Memory B cell (primary cell): Measurements from ENCODE around the gene AGTRAP.

Experiments used
- ATAC-seq: fragments of 150-1000 bp; cut with Tn5 transposase; 2 replicates; pipeline ENCODE4 v1.10.0; 2021; ENCODE audit warnings: low read depth, mild to moderate bottlenecking, moderate library complexity
- DNase-seq, 2 donors: peaks; one replicate each; pipeline ENCODE4 v3.0.0; 2022; ENCODE audit warnings: low spot score in 2 of 2
- H3K27ac Mint-ChIP-seq: one replicate; pipeline ENCODE4 v1.8.0; 2022; ENCODE audit warnings: mild to moderate bottlenecking, moderate library complexity, mixed read lengths
- H3K27me3 Mint-ChIP-seq: one replicate; pipeline ENCODE4 v1.8.0; 2022; ENCODE audit warnings: mixed read lengths
- H3K36me3 Mint-ChIP-seq: one replicate; pipeline ENCODE4 v1.8.0; 2022; ENCODE audit warnings: mild to moderate bottlenecking, mixed read lengths
- H3K4me1 Mint-ChIP-seq: one replicate; pipeline ENCODE4 v1.8.0; 2022; ENCODE audit warnings: mixed read lengths
- H3K4me3 Mint-ChIP-seq: one replicate; pipeline ENCODE4 v1.8.0; 2022; ENCODE audit warnings: mild to moderate bottlenecking, moderate library complexity, mixed read lengths
- H3K9me3 Mint-ChIP-seq: one replicate; pipeline ENCODE4 v1.8.0; 2022; ENCODE audit warnings: mixed read lengths

AGTRAP gene

DNA sequence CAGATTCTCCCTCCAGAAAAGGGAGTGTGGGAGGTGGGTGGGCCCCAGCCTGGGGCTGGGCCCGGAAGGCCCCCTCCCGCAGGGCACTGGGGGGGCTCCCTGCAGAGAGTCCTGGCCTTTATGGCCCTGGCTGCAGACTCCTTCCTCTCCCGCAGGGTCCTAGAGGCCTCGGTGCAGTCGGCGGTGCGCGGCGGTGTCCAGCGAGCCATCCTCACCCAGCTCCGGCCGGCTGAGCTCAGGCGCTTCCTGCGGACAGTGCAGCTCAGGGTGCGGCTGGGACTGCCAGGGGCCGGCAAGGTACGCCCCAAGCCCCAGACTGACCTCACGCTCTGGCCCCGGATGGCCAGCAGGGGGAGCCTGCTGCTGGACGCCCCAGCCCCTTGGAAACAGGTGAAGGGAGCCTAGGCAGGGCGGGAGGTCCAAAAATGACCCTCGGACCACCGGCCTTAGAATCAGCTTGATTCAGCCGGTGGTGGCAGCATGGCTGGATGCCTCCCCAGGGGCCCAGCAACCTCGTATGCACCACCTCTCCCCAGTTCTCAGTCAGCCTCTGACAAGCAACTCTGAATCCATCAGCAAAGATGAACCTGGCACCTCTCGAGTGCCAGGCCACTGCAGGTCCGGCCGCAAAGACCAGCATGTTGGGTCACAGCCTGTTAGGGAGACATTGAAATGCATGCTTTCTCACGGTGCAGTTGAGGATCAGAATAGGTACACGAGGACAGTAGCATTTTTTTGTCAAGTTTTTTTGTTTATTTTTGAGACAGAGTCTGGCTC lies 49.2 kb downstream of the AGTRAP start:
- ATAC-seq (peak; percentile 73), DNase-seq (peak; percentile 36 to 60)

DNA sequence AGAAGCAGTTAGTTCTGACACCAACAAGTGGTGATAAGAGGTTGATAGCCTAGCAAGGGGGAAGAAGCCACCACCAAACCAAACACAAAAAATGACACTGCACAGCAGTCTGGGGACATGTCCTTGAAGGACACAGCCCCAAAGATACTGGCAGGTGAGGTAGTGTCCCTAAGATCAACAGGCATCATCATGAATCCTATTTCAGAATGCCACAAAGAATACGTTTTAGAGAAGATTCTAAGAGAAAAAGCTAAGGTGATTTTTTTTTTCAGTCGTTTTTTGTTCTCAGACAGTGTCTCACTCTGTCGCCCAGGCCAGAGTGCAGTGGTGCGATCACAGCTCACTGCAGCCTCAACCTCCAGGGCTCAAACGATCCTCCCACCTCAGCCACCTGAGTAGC lies 50.2 kb downstream of the AGTRAP start:
- Mint-ChIP-seq H3K27me3 (no peaks in the 10 kb centered on the region), H3K4me1 (peaks cover 3% of the 10 kb centered on the region), H3K36me3 (no peaks in the 10 kb centered on the region), H3K27ac (no peak overlapping the region), H3K9me3 (no peaks in the 10 kb centered on the region), H3K4me3 (no peak overlapping the region)
- ATAC-seq (no peak), DNase-seq (no peak)

More for the DNA sequence above, 49.2 kb downstream of the AGTRAP start:
- H3K9me3 Mint-ChIP-seq, result no peaks in the 10 kb centered on the region
- H3K27me3 Mint-ChIP-seq, result peaks cover 1% of the 10 kb centered on the region
- H3K36me3 Mint-ChIP-seq, result no peaks in the 10 kb centered on the region
- H3K4me1 Mint-ChIP-seq, result peaks cover 3% of the 10 kb centered on the region
- H3K4me3 Mint-ChIP-seq, result peak overlapping the region; percentile 57
- no peak overlapping the region for H3K27ac Mint-ChIP-seq

DNA sequence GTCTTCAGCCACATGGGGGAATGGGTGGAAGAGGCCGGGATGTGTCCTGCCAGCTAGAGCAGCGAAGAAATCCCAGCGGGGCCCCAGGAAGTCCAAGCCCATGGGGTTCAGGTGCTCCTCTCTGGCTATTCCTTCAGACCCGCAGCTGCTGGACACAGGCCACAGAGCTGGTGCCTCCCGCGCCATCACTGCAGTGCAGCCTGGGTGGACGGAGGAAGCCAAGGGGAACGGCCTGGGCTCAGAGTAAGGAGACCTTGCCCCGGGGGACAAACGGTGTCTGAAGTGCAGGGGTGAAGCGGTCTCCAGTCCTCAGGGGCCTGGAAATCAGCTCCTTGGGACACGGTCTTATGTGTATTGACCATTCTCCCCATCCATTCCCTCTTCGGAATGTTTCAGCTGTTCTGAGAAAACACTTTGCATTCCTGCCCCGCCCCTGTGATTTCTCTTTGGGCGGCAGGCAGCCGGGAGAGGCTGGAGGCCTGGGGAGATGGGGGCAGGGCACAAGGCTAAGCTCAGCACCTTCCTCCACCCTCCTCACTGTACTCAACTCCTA lies 51.4 kb downstream of the AGTRAP start:
- H3K27me3 Mint-ChIP-seq, result no peaks in the 10 kb centered on the region
- no peaks in the 10 kb centered on the region for H3K9me3 Mint-ChIP-seq
- H3K27ac Mint-ChIP-seq, result no peak overlapping the region
- DNase-seq, result no peak
- no peak for ATAC-seq
- H3K4me1 Mint-ChIP-seq, result peaks cover 10% of the 10 kb centered on the region
- H3K4me3 Mint-ChIP-seq, result no peak overlapping the region
- peaks cover 9% of the 10 kb centered on the region for H3K36me3 Mint-ChIP-seq

DNA sequence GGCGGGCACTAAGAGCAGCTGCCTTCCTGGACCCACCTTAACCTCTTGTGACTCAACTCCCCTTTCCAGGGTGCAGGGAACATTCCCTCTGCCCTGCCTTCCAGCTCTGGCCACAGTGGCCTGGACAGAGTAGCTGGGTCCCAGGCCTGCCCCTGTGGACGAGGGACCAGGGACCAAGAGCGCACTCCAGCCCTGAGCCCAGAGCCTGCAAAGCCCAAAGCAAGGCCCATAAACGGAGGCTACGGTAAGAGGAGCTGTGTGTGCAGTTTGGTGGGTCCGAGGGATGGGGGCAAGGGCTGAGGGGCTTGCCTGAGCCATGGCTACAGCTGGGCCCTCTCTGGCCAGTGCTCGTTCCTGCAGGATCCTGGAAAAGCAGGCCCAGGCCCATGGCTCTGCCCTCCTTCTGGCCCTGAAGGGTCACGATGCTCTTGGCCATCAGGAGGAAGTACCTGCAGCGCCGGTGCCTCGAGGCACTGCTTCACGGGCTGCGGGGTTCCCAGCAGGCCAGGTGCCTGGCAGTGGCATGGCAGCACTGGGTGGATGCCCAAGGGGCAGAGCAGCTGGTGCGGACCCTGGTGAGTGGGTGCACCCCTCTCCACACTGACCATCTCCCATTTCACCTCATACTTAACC lies 52.0 kb downstream of the AGTRAP start:
- Mint-ChIP-seq H3K4me3 (no peak overlapping the region), H3K36me3 (peaks cover 9% of the 10 kb centered on the region), H3K27ac (no peak overlapping the region)

DNA sequence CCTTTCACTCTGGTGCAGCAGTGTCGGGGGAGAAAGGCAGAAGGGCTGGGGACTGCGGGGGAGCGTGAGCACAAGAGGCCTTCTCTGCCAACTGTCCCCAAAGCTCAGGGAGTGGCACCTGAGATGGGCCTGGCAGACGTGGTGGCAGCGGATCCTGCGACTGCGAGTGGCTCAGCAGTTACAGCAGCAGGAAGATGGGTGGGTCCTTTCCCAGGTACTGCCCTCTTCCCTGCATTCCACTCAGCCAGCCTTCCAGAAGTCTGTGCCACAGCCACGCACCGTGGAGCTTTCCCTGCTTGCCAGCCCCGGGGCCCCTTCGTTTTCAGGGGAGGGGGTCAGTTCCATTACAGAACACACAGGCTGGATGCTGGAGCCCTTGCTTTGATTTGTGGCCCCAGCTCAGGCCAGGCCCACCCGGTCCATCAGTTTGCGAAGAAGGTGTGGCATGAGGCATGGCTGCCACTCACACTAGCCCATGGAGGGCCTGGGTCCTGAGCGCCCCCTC lies 52.7 kb downstream of the AGTRAP start:
- Mint-ChIP-seq H3K4me3 (no peak overlapping the region), H3K27ac (no peak overlapping the region)

More for the DNA sequence above, 52.0 kb downstream of the AGTRAP start:
- Mint-ChIP-seq H3K9me3 (no peaks in the 10 kb centered on the region), H3K27me3 (no peaks in the 10 kb centered on the region), H3K4me1 (peaks cover 10% of the 10 kb centered on the region)
- DNase-seq (no peak), ATAC-seq (no peak)

DNA sequence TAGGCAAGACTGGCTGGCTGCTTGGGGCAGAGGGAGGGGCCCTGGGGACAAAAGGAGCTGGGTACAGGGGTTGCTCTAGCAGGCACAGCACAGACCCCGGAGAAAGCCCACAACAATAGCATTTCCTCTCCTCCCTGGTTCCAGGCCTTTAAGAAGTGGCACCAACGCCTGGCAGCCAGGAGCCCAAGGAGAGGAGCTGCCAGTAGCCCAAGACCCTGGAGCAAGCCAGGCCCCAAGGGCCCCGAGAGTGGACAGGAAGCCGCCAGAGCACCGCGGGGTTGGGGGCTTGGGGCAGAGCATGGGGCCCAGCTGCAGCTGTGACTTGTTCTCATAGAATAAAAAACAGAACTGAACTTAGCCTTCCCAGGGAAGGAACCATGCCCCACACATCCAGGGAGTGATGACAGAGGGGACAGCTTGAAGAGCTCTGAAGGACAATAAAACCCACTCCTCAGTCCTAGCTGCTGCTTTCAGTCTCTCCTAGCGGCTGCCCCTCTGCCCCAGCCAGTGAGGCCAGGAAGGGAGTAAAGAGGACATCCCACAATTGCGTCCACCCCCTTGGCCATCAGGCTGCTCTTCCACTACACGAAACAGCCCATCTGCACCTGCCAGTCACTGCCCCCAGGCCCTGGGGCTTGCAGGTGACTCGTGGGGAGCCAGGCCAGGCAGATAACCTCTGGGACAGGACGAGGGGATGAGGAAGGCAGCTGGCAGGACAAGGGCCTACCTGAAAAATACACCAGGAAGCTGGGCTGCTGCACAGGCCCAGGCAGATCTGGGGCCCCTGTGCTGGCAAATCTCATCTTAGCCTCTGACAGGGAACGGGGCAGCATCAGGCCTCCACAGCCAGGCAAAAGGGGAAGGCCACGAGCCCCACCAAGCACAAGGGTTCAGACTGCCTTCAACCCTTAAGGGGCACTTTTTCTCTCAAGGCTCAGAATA lies 53.5 kb downstream of the AGTRAP start:
- H3K36me3 Mint-ChIP-seq, result peaks cover 10% of the 10 kb centered on the region
- ATAC-seq, result no peak
- peak overlapping the region; percentile 55 for H3K27ac Mint-ChIP-seq

More for the DNA sequence above, 52.7 kb downstream of the AGTRAP start:
- Mint-ChIP-seq H3K4me1 (peaks cover 10% of the 10 kb centered on the region), H3K27me3 (no peaks in the 10 kb centered on the region), H3K36me3 (peaks cover 9% of the 10 kb centered on the region), H3K9me3 (no peaks in the 10 kb centered on the region)
- no peak for DNase-seq
- ATAC-seq, result no peak

DNA sequence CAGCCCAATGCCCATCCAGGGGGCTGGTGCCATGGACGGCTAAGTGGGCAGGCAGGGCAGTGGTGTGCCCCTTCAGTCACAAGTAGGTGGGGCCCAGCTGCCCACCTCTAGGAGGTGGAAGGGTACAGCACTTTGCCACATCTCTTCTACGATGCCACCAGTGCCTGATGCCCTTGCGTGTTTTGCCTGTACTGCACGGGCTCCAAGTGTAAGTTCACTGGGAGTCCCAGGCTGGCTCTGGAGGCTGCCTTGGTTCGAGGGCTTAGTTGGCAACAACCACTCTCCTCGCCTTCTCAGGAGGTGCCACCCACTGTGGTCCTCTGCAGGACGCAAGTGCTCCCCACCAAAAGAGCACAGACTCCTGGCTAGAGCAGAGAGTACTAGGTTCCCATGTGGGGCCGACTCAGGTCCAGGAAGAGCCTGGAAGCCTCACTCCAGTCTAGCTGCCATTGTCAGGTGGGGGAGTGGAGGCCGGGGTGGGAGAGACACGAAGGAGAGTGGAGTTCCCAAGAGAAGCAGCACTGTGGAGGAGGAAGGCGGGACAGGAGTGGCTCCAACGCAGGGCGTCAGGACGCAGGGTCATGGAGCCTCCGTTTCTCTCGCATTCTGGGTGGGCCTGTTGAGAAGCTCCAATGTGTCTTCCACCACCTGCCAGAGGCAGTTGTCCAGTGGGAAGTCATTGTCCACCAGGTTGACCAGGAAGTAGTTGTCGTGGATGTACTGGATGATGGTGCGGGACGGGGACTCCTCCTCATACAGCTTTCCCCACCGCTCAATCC lies 54.4 kb downstream of the AGTRAP start:
- Mint-ChIP-seq H3K4me1 (peaks cover 10% of the 10 kb centered on the region), H3K27ac (peak overlapping the region; percentile 55), H3K9me3 (no peaks in the 10 kb centered on the region), H3K27me3 (no peaks in the 10 kb centered on the region), H3K4me3 (no peak overlapping the region), H3K36me3 (peaks cover 15% of the 10 kb centered on the region)
- DNase-seq (no peak), ATAC-seq (no peak)

More for the DNA sequence above, 53.5 kb downstream of the AGTRAP start:
- Mint-ChIP-seq H3K4me3 (no peak overlapping the region), H3K9me3 (no peaks in the 10 kb centered on the region), H3K4me1 (peaks cover 10% of the 10 kb centered on the region), H3K27me3 (no peaks in the 10 kb centered on the region)
- no peak for DNase-seq

DNA sequence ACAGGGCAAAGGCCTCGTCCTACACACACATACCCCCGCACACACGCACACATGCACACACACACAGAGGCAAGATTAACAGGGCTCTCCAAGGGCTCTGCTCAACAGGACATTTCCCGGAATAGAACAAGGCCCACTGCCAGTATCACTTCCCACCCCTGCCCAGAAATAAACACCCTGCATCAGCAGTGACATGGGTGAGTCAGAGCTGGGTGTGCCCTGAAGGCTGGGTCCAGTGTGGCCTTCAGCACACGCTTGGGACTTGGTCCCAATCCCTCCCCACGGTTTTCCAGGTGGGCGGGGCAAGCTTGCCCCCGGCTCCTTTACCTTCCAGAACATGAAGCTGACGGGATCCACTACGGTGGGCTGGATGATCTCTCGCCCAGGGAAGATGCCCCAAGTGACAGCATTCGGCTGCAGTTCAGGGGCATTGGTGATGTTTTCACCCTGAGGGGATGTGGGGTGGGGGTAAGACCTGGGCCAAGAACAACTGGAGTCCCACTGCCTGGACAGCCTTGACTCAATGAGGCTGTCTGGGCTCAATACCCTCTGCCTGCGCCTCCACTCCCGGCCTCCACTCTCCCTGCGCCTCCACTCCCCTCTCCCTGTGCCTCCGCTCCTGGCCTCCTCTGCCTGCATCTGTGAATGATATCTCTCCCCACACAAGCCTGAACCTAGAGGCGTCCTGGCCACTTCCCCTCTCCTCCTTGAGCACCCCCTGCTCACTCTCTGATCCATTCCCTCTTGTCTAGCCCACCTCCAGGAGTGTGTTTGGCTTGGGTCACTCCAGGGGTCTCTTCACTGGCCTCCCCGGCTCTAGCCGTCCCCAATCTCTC lies 55.2 kb downstream of the AGTRAP start:
- Mint-ChIP-seq H3K27ac (peak overlapping the region; percentile 51), H3K9me3 (no peaks in the 10 kb centered on the region), H3K4me1 (peaks cover 7% of the 10 kb centered on the region), H3K36me3 (peaks cover 18% of the 10 kb centered on the region), H3K4me3 (no peak overlapping the region), H3K27me3 (no peaks in the 10 kb centered on the region)
- ATAC-seq (peak; percentile 62), DNase-seq (no peak)

DNA sequence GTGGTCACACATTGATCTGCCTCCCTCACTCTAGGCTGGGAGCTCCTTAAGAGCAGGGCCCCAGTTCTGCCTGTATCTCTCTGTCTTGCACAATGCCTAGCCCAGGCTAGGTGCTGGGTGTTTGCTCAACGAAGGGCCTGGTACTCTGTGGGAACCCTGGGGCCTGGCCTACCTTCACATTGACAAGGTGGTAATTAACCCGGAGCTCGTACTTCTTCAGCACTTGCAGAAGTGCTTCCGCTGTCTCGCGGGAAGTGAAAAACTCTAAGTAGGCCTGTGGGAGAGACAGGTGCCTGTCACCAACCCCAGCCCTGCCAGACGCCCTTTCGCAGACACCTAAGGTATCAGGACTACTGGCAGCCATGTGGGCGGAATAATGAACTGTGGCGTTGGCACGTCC lies 56.2 kb downstream of the AGTRAP start:
- peak overlapping the region; percentile 51 for H3K27ac Mint-ChIP-seq
- H3K9me3 Mint-ChIP-seq, result no peaks in the 10 kb centered on the region

DNA sequence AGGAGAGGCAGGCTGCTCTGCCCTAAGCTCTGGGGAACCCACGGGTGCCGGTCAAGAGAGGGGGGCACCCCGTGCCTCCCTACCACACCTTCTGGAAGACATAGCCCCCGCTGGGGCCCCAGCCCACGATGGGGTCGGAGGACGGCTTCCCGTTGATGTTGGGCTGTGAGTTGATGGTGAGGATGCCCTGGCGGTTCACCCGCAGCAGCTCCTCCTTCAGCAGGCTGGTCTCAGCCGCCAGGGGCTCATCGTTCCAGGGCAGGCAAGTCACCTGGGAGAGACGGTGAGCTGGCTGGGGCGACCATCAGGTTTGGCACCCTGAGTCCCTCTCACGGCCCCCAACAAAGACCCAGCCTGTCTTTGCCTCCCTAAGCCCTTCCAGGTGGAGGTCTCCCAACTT lies 57.9 kb downstream of the AGTRAP start:
- Mint-ChIP-seq H3K36me3 (peaks cover 18% of the 10 kb centered on the region), H3K4me1 (peaks cover 7% of the 10 kb centered on the region), H3K4me3 (no peak overlapping the region), H3K27me3 (no peaks in the 10 kb centered on the region), H3K9me3 (no peaks in the 10 kb centered on the region), H3K27ac (no peak overlapping the region)
- DNase-seq, result no peak
- ATAC-seq, result no peak

More for the DNA sequence above, 56.2 kb downstream of the AGTRAP start:
- Mint-ChIP-seq H3K27me3 (no peaks in the 10 kb centered on the region), H3K4me3 (no peak overlapping the region), H3K36me3 (peaks cover 18% of the 10 kb centered on the region), H3K4me1 (peaks cover 7% of the 10 kb centered on the region)
- DNase-seq, result no peak
- ATAC-seq, result no peak

DNA sequence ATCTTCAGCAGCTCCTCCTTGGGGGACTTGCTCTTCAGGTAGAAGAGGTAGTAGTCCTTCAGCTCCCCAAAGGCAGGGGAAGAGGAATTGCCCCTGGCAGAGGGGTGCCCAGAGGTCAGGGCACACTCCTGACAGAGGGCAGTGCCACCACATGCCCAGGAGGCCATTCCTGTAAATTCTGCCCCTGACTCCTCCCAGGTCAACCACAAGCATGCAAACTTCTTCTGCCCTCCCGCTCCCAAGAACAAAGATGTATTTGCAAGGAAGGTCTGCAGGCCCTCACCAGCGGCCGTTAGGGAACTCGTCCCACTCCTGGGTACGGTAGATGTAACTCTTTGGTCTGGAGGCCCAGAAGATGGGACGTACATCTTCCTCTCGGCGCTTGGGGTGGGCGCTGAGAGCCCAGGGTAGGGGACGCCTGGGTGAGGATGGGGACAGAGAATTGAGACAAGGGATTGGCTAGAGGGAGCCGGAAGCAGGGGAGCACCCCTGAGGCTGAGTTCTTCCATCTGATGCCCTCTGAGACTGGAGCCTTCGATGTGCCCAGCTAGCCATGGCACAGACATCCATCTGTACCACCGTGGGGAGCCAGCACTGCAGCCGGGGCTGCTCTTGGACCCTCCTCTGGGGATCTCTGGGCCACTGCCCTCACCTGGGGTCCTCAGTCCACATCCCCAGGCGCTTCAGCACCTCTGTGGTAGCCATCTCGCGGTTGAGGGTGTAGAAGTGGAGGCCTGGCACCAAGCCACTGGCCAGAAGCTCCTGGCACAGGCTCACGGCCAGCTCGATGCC lies 58.7 kb downstream of the AGTRAP start:
- Mint-ChIP-seq H3K4me1 (peaks cover 7% of the 10 kb centered on the region), H3K36me3 (peaks cover 18% of the 10 kb centered on the region), H3K4me3 (no peak overlapping the region), H3K27ac (no peak overlapping the region), H3K9me3 (no peaks in the 10 kb centered on the region), H3K27me3 (no peaks in the 10 kb centered on the region)
- no peak for DNase-seq
- no peak for ATAC-seq
